ENCODE data around the gene YPEL4.

The YPEL4 gene

GRCh38 chr11:57638811-57639320 is 10.8 kb downstream of the YPEL4 start:
- TF ChIP-seq, protein P1, sequence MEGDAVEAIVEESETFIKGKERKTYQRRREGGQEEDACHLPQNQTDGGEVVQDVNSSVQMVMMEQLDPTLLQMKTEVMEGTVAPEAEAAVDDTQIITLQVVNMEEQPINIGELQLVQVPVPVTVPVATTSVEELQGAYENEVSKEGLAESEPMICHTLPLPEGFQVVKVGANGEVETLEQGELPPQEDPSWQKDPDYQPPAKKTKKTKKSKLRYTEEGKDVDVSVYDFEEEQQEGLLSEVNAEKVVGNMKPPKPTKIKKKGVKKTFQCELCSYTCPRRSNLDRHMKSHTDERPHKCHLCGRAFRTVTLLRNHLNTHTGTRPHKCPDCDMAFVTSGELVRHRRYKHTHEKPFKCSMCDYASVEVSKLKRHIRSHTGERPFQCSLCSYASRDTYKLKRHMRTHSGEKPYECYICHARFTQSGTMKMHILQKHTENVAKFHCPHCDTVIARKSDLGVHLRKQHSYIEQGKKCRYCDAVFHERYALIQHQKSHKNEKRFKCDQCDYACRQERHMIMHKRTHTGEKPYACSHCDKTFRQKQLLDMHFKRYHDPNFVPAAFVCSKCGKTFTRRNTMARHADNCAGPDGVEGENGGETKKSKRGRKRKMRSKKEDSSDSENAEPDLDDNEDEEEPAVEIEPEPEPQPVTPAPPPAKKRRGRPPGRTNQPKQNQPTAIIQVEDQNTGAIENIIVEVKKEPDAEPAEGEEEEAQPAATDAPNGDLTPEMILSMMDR (conservative IDR thresholded peaks at IDR 0.05; ENCODE audit: low read length), result no peak; the same call in 1 of the 2 replicates
- DNase-seq (ENCODE audit: low read depth), result no peak
- H3K4me3 ChIP-seq (ENCODE audit: low read length), result peak overlapping the region; percentile 99

DNA sequence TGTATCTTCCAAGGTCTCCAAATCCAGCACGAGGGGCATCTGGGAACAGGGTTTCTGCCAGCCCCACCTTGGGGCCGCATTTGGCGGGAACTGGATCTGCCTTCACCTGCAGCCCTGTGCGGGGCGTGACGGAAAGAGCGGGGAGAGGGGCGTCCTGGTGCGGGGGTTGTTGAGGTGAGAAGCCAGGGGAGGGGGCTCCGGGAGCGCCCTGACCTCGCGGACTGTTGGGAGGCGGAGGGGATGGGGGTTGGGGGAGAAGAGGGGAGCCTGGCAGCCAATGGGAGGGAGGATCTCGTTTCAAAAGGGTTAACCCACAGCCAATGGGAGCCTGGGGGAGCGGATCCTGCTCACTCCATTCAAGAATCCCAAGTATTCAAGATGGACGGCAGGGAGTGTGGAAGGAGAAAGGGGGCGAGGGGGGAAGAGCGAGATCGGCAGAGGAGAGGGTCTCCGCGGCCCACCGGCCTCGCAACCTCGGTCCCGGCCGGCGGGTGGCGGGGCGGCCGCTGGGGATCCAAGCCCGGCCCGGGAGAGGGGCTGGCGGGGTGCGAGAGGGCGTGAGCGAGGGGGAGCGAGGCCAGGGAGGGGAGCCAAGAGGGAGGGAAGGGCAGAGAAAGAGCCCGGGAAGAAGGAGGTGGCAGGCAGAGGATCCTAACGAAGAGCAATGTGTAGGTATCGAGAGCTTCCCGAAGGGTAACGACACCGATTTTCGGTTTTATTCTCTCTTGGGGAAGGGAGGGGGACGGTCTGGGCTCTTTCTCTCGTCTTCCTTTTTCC is 11.5 kb downstream of the YPEL4 start:
- TF ChIP-seq, protein P1 (conservative IDR thresholded peaks at IDR 0.05; ENCODE audit: low read length), result no peak
- H3K4me3 ChIP-seq (ENCODE audit: low read length), result peak overlapping the region; percentile 99
- DNase-seq (ENCODE audit: low read depth), result peak; percentile 86

DNA sequence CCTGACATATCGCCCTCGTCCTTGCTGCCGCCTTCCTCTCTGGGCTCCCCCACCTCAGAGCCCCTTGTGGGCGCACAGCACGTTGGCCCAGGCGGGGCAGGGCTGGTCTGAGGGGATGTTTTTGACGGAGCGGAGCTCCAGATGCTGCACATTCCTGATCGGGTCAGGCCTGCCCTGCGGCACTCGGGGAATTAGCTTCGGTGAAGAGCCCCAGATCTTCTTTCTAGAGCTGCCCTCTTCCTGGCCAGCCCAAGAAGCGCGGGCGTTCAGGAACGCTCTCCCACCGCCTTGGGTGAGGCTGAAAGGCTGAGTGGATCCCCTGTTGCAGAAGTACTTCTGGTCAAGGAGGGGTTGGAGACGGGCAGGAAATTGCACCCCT is 12.1 kb downstream of the YPEL4 start:
- peak overlapping the region; percentile 99 for H3K4me3 ChIP-seq (ENCODE audit: low read length)
- peak; percentile 40 for DNase-seq (ENCODE audit: low read depth)

DNA sequence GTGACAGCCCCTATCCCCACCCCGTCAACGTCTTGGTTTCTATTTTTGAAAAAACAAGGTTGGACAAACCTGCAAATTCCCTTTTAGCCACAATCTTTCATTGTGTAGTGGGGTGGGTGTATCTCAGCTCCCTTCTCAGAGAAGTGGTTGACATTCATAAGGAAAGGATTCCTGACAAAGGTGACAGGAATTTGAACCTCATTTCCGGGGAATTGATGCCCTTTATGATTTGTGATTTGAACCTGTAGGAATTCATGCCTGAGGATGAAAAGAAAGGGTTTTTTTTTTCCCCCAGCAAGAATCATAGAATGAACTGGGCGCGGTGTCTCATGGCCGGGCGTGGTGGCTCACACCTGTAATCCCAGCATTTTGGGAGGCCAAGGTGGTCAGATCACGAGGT is 14.5 kb downstream of the YPEL4 start:
- DNase-seq (ENCODE audit: low read depth), result no peak
- TF ChIP-seq, protein P1 (conservative IDR thresholded peaks at IDR 0.05; ENCODE audit: low read length), result no peak
- no peak overlapping the region for H3K4me3 ChIP-seq (ENCODE audit: low read length)

More for the DNA sequence above, 12.1 kb downstream of the YPEL4 start:
- TF ChIP-seq, protein P1 (conservative IDR thresholded peaks at IDR 0.05; ENCODE audit: low read length), result no peak

DNA sequence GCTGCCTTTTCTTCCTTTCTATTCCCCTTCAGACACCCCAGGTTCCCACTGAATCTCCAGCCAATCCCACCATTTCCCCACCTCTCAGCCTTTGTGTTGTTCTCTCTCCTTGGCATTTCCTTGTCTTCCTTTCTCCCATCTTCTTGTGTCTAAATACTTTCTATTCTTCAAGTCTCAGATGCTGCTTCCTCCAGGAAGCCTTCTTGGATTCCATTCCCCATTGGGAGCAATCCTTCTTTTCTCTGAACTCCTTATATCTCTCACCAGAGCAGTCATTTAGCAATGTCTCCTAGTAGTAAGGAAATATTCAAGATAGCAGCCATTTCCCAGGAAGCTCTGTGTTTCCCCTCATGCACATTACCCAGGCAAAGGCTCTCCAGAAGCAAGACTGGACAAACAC is 15.4 kb downstream of the YPEL4 start:
- H3K4me3 ChIP-seq (ENCODE audit: low read length), result no peak overlapping the region
- TF ChIP-seq, protein P1 (conservative IDR thresholded peaks at IDR 0.05; ENCODE audit: low read length), result no peak
- DNase-seq (ENCODE audit: low read depth), result no peak

DNA sequence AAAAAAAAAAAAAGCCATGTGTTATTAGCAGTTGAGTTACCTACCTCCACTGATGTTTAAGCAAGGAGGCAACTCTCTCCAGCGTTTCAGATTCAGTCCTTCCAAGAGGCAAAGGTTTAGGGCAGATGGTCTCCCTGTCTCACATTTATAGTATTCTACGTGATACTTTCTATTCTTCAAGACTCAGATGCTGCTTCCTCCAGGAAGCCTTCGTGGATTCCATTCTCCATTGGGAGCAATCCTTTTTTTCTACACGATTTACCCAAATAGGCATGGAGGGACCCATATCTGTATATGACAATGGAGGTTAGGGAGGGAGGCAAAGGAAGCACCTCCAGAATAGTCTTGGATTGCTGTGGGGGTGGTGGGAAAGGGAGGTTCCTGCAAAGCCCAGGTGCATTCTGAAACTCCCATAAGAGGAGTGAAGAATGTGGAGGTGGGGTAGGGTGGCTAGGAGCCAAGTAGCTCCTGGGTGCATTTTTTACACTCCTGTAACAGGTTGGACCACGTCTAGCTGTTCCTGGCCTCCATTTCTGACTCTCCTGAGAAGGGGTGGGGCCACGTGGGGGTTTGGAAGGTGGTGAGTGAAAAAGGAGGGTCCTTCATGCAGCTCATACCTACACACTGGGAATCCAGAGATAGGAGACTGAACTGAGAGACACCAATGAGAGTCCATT is 16.2 kb downstream of the YPEL4 start:
- TF ChIP-seq, protein P1 (conservative IDR thresholded peaks at IDR 0.05; ENCODE audit: low read length), result no peak
- DNase-seq (ENCODE audit: low read depth), result no peak
- H3K4me3 ChIP-seq (ENCODE audit: low read length), result no peak overlapping the region

All from AG10803 (cell line).